Stimulated activated CD8-positive, alpha-beta memory T cell treated with anti-CD3 and anti-CD28 coated beads, Interleukin-7, amount 100 ng/mL, for 1 hour (primary cell): ENCODE results near the gene OPN1MW.
"Not testable (repeated sequence)": the region's sequence is repeated elsewhere in the genome, so short reads cannot be mapped to it uniquely, and the experiment has no call there.

Source experiments
- DNase-seq, 2 donors: peaks; one replicate each; pipeline ENCODE4 v3.0.0-alpha.2; 2020; ENCODE audit warnings: low read depth in 2 of 2

Gene OPN1MW

GRCh38 chrX:154209670-154210418 lies 27.4 kb downstream of the OPN1MW start:
- DNase-seq = not testable (repeated sequence)

DNA sequence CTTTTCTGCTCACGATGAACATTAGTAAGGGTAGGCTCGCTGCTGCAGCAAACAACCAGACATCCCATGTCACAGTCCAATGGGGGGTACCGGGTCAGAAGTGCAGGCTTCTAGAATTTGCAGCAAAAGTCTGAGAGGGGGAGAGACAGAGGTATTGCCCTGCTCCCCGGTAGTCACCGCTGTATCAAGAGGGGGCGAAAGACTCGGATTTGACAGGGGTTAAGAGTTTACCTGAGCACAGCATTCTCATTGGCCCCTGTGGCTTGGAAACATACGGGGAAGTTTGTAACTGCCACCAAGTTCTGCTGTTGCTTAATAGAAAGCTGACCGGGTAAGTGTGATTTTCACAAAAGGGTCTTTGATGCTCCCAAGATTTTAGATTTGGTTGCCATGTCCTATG lies 28.7 kb downstream of the OPN1MW start:
- not testable (repeated sequence) for DNase-seq

DNA sequence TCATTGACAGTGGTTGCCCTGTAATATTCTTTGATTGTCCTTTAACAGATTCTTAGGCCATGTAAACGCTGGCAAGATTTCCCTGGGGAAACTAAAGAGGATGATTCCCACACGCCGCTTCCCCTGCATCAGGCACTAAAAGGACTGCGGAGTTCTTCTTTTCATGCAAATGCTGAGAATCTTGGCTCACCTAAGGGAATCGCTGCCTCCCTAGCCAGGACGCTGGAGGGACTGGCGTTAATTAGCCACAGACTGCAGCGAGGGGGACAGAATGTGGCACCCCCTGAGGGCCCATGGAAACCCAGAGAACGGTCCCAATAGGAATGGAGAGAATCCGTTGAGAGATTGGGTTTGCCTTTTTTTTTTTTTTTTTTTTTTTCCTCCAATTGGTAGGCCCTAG lies 29.1 kb downstream of the OPN1MW start:
- not testable (repeated sequence) for DNase-seq

DNA sequence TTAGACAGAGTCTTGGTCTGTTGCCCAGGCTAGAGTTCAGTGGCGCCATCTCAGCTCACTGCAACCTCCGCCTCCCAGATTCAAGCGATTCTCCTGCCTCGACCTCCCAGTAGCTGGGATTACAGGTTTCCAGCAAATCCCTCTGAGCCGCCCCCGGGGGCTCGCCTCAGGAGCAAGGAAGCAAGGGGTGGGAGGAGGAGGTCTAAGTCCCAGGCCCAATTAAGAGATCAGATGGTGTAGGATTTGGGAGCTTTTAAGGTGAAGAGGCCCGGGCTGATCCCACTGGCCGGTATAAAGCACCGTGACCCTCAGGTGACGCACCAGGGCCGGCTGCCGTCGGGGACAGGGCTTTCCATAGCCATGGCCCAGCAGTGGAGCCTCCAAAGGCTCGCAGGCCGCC lies 37.1 kb downstream of the OPN1MW start, which contains the start of gene OPN1MW2:
TSS of gene OPN1MW2 (plus strand) at position 301 of the 400 bp plus-strand sequence. CDS start at position 361, 60 bp downstream.
- not testable (repeated sequence) for DNase-seq

- not testable (repeated sequence) for DNase-seq
Observed at GRCh38 chrX:154225292-154225691, 42.9 kb downstream of the OPN1MW start.

GRCh38 chrX:154226706-154227105 lies 44.3 kb downstream of the OPN1MW start:
- DNase-seq = not testable (repeated sequence)

- DNase-seq = not testable (repeated sequence)
Observed at GRCh38 chrX:154231443-154231842, 49.0 kb downstream of the OPN1MW start.

- DNase-seq = not testable (repeated sequence)
Observed at GRCh38 chrX:154233620-154234019, 51.2 kb downstream of the OPN1MW start.

GRCh38 chrX:154238939-154239559 lies 56.7 kb downstream of the OPN1MW start:
- DNase-seq = not testable (repeated sequence)

- not testable (repeated sequence) for DNase-seq
Observed at GRCh38 chrX:154239982-154240503, 57.6 kb downstream of the OPN1MW start.
